Loucy (cell line): ENCODE results near the gene C1QC.

Experiments
- EZH2phosphoT487 ChIP-seq: fragments of 200-600 bp; IDR thresholded peaks from 2 replicates; pipeline ENCODE4 v1.6.1; 2018; ENCODE audit warnings: antibody characterized with exemption, mild to moderate bottlenecking, moderate library complexity, borderline replicate concordance
- TF ChIP-seq, protein P1 (sequence below): fragments of 200-600 bp; sonication (generic); conservative IDR thresholded peaks from 2 replicates; pipeline ENCODE4 v1.5.1; 2014; ENCODE audit warnings: mild to moderate bottlenecking, antibody characterized with exemption, low read length

DNA sequence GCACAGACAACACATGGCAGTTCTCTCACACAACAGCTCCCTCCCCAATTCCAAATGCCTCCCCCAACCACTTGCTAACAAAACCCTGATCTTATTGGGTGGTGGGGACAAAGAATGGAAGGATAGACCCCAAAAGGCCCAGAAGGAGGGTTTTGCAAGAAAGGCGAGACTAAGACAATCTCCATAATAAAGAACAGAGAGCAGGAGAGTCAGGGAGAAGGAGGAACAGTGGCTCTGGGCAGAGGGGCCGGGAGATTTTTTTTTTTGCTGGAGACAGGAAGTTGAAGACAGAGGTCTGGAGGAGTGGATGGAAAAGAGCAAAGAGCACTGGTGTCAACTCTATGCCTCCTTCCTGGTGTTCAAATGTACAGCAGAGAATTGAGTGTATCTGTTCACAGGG is 13.5 kb upstream of the C1QC start:
- TF ChIP-seq, protein P1, sequence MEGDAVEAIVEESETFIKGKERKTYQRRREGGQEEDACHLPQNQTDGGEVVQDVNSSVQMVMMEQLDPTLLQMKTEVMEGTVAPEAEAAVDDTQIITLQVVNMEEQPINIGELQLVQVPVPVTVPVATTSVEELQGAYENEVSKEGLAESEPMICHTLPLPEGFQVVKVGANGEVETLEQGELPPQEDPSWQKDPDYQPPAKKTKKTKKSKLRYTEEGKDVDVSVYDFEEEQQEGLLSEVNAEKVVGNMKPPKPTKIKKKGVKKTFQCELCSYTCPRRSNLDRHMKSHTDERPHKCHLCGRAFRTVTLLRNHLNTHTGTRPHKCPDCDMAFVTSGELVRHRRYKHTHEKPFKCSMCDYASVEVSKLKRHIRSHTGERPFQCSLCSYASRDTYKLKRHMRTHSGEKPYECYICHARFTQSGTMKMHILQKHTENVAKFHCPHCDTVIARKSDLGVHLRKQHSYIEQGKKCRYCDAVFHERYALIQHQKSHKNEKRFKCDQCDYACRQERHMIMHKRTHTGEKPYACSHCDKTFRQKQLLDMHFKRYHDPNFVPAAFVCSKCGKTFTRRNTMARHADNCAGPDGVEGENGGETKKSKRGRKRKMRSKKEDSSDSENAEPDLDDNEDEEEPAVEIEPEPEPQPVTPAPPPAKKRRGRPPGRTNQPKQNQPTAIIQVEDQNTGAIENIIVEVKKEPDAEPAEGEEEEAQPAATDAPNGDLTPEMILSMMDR: no peak
- no peak for TF ChIP-seq EZH2phosphoT487
